H9 (cell line): Measurements from ENCODE around the gene MINPP1. TPM values are rescaled to one million over a fixed set of nuclear protein-coding genes. Genes with fewer than 3 reads are reported as not detected.
"Not testable (repeated sequence)": the region's sequence is repeated elsewhere in the genome, so short reads cannot be mapped to it uniquely, and the experiment has no call there.

Experiments used
- DNase-seq: peaks from one replicate; pipeline ENCODE4 v3.0.0-alpha.2; 2017
- H2AFZ ChIP-seq: one replicate; pipeline ENCODE4 v1.6.1; 2013; ENCODE audit warnings: mild to moderate bottlenecking, low read length, control low read depth, moderate library complexity
- H2AK5ac ChIP-seq: 2 replicates; pipeline ENCODE4 v1.6.1; 2013; ENCODE audit warnings: low read length, control low read depth, mixed read lengths; ENCODE audit not compliant: insufficient read length
- H2BK120ac ChIP-seq: one replicate; pipeline ENCODE4 v1.6.1; 2013; ENCODE audit warnings: low read depth, mild to moderate bottlenecking, low read length, control low read depth, inconsistent platforms; ENCODE audit not compliant: poor library complexity, severe bottlenecking
- H2BK12ac ChIP-seq: 2 replicates; pipeline ENCODE4 v1.6.1; 2013; ENCODE audit warnings: low read length, control low read depth, mixed read lengths, low read depth; ENCODE audit not compliant: insufficient read length
- H2BK15ac ChIP-seq: 2 replicates; pipeline ENCODE4 v1.6.1; 2013; ENCODE audit warnings: low read depth, low read length, control low read depth
- H2BK20ac ChIP-seq: one replicate; pipeline ENCODE4 v1.6.1; 2013; ENCODE audit warnings: low read depth, mild to moderate bottlenecking, low read length, control low read depth, inconsistent platforms; ENCODE audit not compliant: poor library complexity, severe bottlenecking
- H2BK5ac ChIP-seq: 2 replicates; pipeline ENCODE4 v1.6.1; 2013; ENCODE audit warnings: low read length, control low read depth, mixed read lengths; ENCODE audit not compliant: insufficient read length
- H3K14ac ChIP-seq: 2 replicates; pipeline ENCODE4 v1.6.1; 2013; ENCODE audit warnings: low read length, control low read depth; ENCODE audit not compliant: insufficient read depth
- H3K18ac ChIP-seq: 2 replicates; pipeline ENCODE4 v1.6.1; 2013; ENCODE audit warnings: low read depth, mild to moderate bottlenecking, mixed read lengths, low read length, control low read depth; ENCODE audit not compliant: insufficient read length
- H3K23ac ChIP-seq: 2 replicates; pipeline ENCODE4 v1.6.1; 2013; ENCODE audit warnings: low read length, control low read depth, mixed read lengths, low read depth; ENCODE audit not compliant: insufficient read length
- H3K23me2 ChIP-seq: 2 replicates; pipeline ENCODE4 v1.6.1; 2013; ENCODE audit warnings: low read depth, mild to moderate bottlenecking, mixed read lengths, low read length, control low read depth; ENCODE audit not compliant: insufficient read length, poor library complexity, severe bottlenecking
- H3K27ac ChIP-seq: 2 replicates; pipeline ENCODE4 v1.5.1; 2013; ENCODE audit warnings: low read length, control low read depth, mixed read lengths, low read depth; ENCODE audit not compliant: insufficient read length
- H3K27me3 ChIP-seq: 2 replicates; pipeline ENCODE4 v1.6.1; 2013; ENCODE audit warnings: low read length, control low read depth, inconsistent platforms; ENCODE audit not compliant: insufficient read depth
- H3K4ac ChIP-seq: 2 replicates; pipeline ENCODE4 v1.6.1; 2013; ENCODE audit warnings: low read depth, mild to moderate bottlenecking, control low read depth, inconsistent platforms, low read length, moderate library complexity
- H3K4me1 ChIP-seq: 2 replicates; pipeline ENCODE4 v1.6.1; 2013; ENCODE audit warnings: low read length, control low read depth, inconsistent platforms; ENCODE audit not compliant: insufficient read depth
- H3K4me2 ChIP-seq: 2 replicates; pipeline ENCODE4 v1.6.1; 2013; ENCODE audit warnings: low read length, control low read depth, mixed read lengths; ENCODE audit not compliant: insufficient read length, insufficient read depth
- H3K56ac ChIP-seq: 2 replicates; pipeline ENCODE4 v1.6.1; 2013; ENCODE audit warnings: low read depth, mild to moderate bottlenecking, mixed read lengths, low read length, control low read depth; ENCODE audit not compliant: insufficient read length
- H3K79me1 ChIP-seq: 2 replicates; pipeline ENCODE4 v1.6.1; 2013; ENCODE audit warnings: low read depth, mild to moderate bottlenecking, moderate library complexity, low read length, control low read depth, inconsistent platforms; ENCODE audit not compliant: insufficient read depth, poor library complexity, severe bottlenecking
- H3K79me2 ChIP-seq: 2 replicates; pipeline ENCODE4 v1.6.1; 2013; ENCODE audit warnings: low read length, control low read depth, inconsistent platforms; ENCODE audit not compliant: insufficient read depth
- H3K9ac ChIP-seq: 2 replicates; pipeline ENCODE4 v1.6.1; 2013; ENCODE audit warnings: low read length, control low read depth, mixed read lengths; ENCODE audit not compliant: insufficient read length; ENCODE audit errors: extremely low read depth
- H3K9me3 ChIP-seq: one replicate; pipeline ENCODE4 v1.6.1; 2013; ENCODE audit warnings: low read depth, low read length, inconsistent platforms; ENCODE audit not compliant: control insufficient read depth
- H3T11ph ChIP-seq: one replicate; pipeline ENCODE4 v1.6.1; 2013; ENCODE audit warnings: mild to moderate bottlenecking, low read length, control low read depth, inconsistent platforms
- H4K20me1 ChIP-seq: one replicate; pipeline ENCODE4 v1.6.1; 2013; ENCODE audit not compliant: control insufficient read depth, insufficient read length, insufficient read depth
- H4K5ac ChIP-seq: 2 replicates; pipeline ENCODE4 v1.6.1; 2013; ENCODE audit warnings: low read depth, mild to moderate bottlenecking, mixed read lengths, low read length, control low read depth; ENCODE audit not compliant: insufficient read length
- H4K8ac ChIP-seq: replicated peaks from 2 replicates; pipeline ENCODE4 v1.6.1; 2013; ENCODE audit warnings: low read length, control low read depth, mixed read lengths, low read depth; ENCODE audit not compliant: insufficient read length
- H4K91ac ChIP-seq: 2 replicates; pipeline ENCODE4 v1.6.1; 2013; ENCODE audit warnings: low read depth, mild to moderate bottlenecking, moderate library complexity, mixed read lengths, low read length, control low read depth; ENCODE audit not compliant: insufficient read length
- H3K27ac Mint-ChIP-seq, 3 experiments: 2 replicates in 2 of 3; 3 replicates in 1 of 3; pipeline ENCODE4 v1.8.0; 2020 to 2021; ENCODE audit warnings: mixed read lengths in 3 of 3, mild to moderate bottlenecking in 1 of 3, moderate library complexity in 1 of 3
- H3K27me3 Mint-ChIP-seq: 2 replicates; pipeline ENCODE4 v1.8.0; 2021; ENCODE audit warnings: low read depth, mild to moderate bottlenecking, moderate library complexity, mixed read lengths
- H3K36me3 Mint-ChIP-seq, 3 experiments: 2 replicates in 2 of 3; 3 replicates in 1 of 3; pipeline ENCODE4 v1.8.0; 2020 to 2021; ENCODE audit warnings: low read depth in 3 of 3, mixed read lengths in 3 of 3; ENCODE audit not compliant: insufficient read depth in 1 of 3
- H3K4me1 Mint-ChIP-seq, 2 experiments: 2 replicates each; pipeline ENCODE4 v1.8.0; 2020; ENCODE audit warnings: mixed read lengths in 2 of 2
- H3K4me3 Mint-ChIP-seq, 2 experiments: 2 replicates in 1 of 2; 3 replicates in 1 of 2; pipeline ENCODE4 v1.8.0; 2020 to 2021; ENCODE audit warnings: mild to moderate bottlenecking in 2 of 2, mixed read lengths in 2 of 2, moderate library complexity in 1 of 2
- H3K9me3 Mint-ChIP-seq, 2 experiments: 2 replicates in 1 of 2; 3 replicates in 1 of 2; pipeline ENCODE4 v1.8.0; 2020; ENCODE audit warnings: mild to moderate bottlenecking in 2 of 2, mixed read lengths in 2 of 2, moderate library complexity in 1 of 2
- WGBS: extraction: QIAGEN DNeasy Blood & Tissue Kit; methylation state at CpG from one replicate; pipeline ENCODE4 v1.1.7; 2013; ENCODE audit warnings: missing lambda C conversion rate, low lambda C conversion rate, mixed read lengths; ENCODE audit not compliant: insufficient read length; ENCODE audit errors: extremely low coverage; 5-methylcytosine and 5-hydroxymethylcytosine counted together
- total RNA-seq: library from RNA; stranded (reverse); gene quantifications from 2 replicates; pipeline ENCODE4 v1.2.1, GENCODE V29; 2021

The MINPP1 gene
- total RNA-seq, 1 experiment from 2014 or later: 30.3 TPM

GRCh38 chr10:87488733-87489132 lies 16.0 kb upstream of the MINPP1 start:
- not testable (repeated sequence) for H3K79me1 ChIP-seq, H3K23me2 ChIP-seq, DNase-seq, H3K4me1 Mint-ChIP-seq, H3K27ac Mint-ChIP-seq, H2BK120ac ChIP-seq, H3K14ac ChIP-seq, H4K91ac ChIP-seq, H3K9me3 Mint-ChIP-seq, H3K4me2 ChIP-seq, H2BK5ac ChIP-seq, H3K23ac ChIP-seq, H3K56ac ChIP-seq, H3K27me3 ChIP-seq, H4K5ac ChIP-seq, H3K4ac ChIP-seq, H2AK5ac ChIP-seq, H4K8ac ChIP-seq, H3K4me1 ChIP-seq, H2BK15ac ChIP-seq, H4K20me1 ChIP-seq, H3K36me3 Mint-ChIP-seq, H3K9ac ChIP-seq, H2BK20ac ChIP-seq, H3K9me3 ChIP-seq, H3K27ac ChIP-seq, H3K27me3 Mint-ChIP-seq, H2AFZ ChIP-seq, H3K18ac ChIP-seq, H3K4me3 Mint-ChIP-seq, H2BK12ac ChIP-seq, H3K79me2 ChIP-seq, H3T11ph ChIP-seq
- no CpG with 5 or more reads among the region's 1 CpG for WGBS

- H3K14ac ChIP-seq, H3K23me2 ChIP-seq, H2BK15ac ChIP-seq, H2BK120ac ChIP-seq, H3K79me1 ChIP-seq, H3K79me2 ChIP-seq, H3T11ph ChIP-seq, H3K27ac ChIP-seq, H3K23ac ChIP-seq, H4K20me1 ChIP-seq, H3K36me3 Mint-ChIP-seq, H3K27me3 Mint-ChIP-seq, H3K9ac ChIP-seq, DNase-seq, H3K4me1 Mint-ChIP-seq, H3K27me3 ChIP-seq, H3K56ac ChIP-seq, H3K4ac ChIP-seq, H2BK5ac ChIP-seq, H4K91ac ChIP-seq, H3K18ac ChIP-seq, H3K9me3 Mint-ChIP-seq, H3K9me3 ChIP-seq, H3K27ac Mint-ChIP-seq, H4K8ac ChIP-seq, H3K4me1 ChIP-seq, H3K4me3 Mint-ChIP-seq, H2AK5ac ChIP-seq, H4K5ac ChIP-seq, H2BK20ac ChIP-seq, H2BK12ac ChIP-seq, H2AFZ ChIP-seq, H3K4me2 ChIP-seq: not testable (repeated sequence)
- no CpG with 5 or more reads among the region's 3 CpGs for WGBS
Measured at GRCh38 chr10:87490285-87490684, 14.4 kb upstream of the MINPP1 start.
